HG03558 (cell line): Measurements from ENCODE around the gene STAT1.

ENCODE experiments used
- ATAC-seq: cut with Tn5 transposase; IDR thresholded peaks from one replicate; pipeline ENCODE4 v1.9.1; 2021; ENCODE audit warnings: moderate number of reproducible peaks; ENCODE audit not compliant: unreplicated experiment; ENCODE audit errors: extremely low read depth

The STAT1 gene

GRCh38 chr2:190927301-190927700, 86.7 kb downstream of the STAT1 start:
- ATAC-seq, result no peak

- no peak for ATAC-seq
Observed at GRCh38 chr2:190922376-190922775, 91.6 kb downstream of the STAT1 start.

DNA sequence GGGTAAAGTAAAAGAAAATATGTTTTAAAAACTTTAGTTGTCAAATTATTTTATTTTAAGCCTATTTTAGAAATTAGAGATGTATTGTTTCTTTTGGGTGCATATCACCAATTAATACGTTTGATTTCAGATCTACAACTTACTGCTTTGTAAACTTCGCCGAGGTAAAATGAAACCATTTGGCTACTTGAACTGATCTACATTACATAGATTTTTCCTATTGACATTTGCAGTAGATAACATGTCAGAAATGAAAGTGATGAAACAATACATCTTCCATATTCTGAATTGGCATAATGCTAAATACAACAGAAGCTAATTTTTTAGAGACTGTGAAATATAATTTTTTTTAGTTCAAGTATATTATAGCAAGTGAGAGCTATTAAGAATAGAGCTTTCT, 93.9 kb downstream of the STAT1 start:
- ATAC-seq, result no peak
